Gastrocnemius medialis (tissue), 4 donors: ENCODE data around the gene MSLN.

Experiments
- CTCF ChIP-seq, 5 experiments: fragments of 450-650 bp in 3 of 5; fragments of 200-600 bp in 2 of 5; sonication (generic) in 2 of 5; IDR thresholded peaks in 4 of 5; conservative IDR thresholded peaks in 1 of 5; 1 replicate in 4 of 5; 2 replicates in 1 of 5; pipeline ENCODE4 v1.5.1; 2016 to 2019; ENCODE audit warnings: antibody characterized with exemption in 5 of 5, mild to moderate bottlenecking in 3 of 5, moderate library complexity in 3 of 5
- POLR2A ChIP-seq, 2 donors: fragments of 450-650 bp; IDR thresholded peaks; one replicate each; pipeline ENCODE4 v1.6.1; 2017; ENCODE audit warnings: antibody characterized with exemption in 2 of 2, mild to moderate bottlenecking in 2 of 2, moderate library complexity in 2 of 2

- TF ChIP-seq CTCF (IDR thresholded peaks at IDR 0.05 in 4 of 5, conservative IDR thresholded peaks at IDR 0.05 in 1 of 5) (no peak), POLR2A (IDR thresholded peaks at IDR 0.05) (no peak)
These were observed 43.2 kb downstream of the MSLN start for GRCh38 chr16:803754-804080.
